Measurements from ENCODE around the gene SUSD2. TPM values are rescaled to one million over a fixed set of nuclear protein-coding genes. Genes with fewer than 3 reads are reported as not detected.
A peak's percentile ranks its signal among the peaks of the same experiment; 100 is the strongest.

SUSD2 gene
- total and polyA plus RNA-seq, 2 donors (not counting 1 experiment from before 2014, with no cell fraction given): 10.6 to 11.9 TPM

DNA sequence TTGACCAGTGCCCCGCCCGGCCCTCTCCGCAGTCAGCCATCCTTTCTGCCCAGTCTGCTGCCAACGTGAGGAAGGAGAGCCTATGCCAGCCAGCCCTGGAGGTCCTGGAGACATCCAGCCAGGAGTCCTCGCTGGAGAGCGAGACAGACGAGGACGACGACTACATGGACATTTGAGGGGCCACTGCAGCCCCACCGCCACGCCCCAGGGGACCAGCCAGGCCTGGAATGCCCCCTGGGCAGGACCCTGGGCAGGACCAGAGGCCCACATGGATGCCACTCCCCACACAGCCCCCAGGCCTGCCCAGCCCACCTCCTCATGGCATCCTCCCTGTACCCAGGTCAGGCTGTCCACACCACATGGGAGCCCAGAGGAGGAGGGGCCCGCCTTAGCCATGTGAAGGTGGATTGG is 3.3 kb upstream of the SUSD2 start:
- H2AFZ ChIP-seq (ENCODE audit: low read length): no peak overlapping the region
- no peak overlapping the region for H3K4me3 ChIP-seq (replicated peaks in 1 of 4; ENCODE audit: control extremely low read depth in 1 of 4, insufficient read depth in 1 of 4, low read depth in 3 of 4, low read length in 4 of 4)
- peaks cover 2% of the 10 kb centered on the region for H3K4me1 ChIP-seq (ENCODE audit: control insufficient read depth, extremely low read depth, insufficient read depth, low read length)
- H3K79me2 ChIP-seq (ENCODE audit: control insufficient read depth, insufficient read depth, low read length): no peaks in the 10 kb centered on the region
- no peak overlapping the region for H3K9ac ChIP-seq (ENCODE audit: insufficient read depth, low read length)
- no peak overlapping the region for H3K4me2 ChIP-seq (ENCODE audit: extremely low read depth, insufficient read depth, low read length)
- peaks cover 15% of the 10 kb centered on the region for H3K36me3 ChIP-seq (ENCODE audit: control insufficient read depth, insufficient read depth, low read length)
- H3K27ac ChIP-seq (ENCODE audit: insufficient read depth, low read length): no peak overlapping the region
- H3K9me3 ChIP-seq (ENCODE audit: control insufficient read depth, insufficient read depth, low read depth, low read length): no peaks in the 10 kb centered on the region
- TF ChIP-seq, protein P1, sequence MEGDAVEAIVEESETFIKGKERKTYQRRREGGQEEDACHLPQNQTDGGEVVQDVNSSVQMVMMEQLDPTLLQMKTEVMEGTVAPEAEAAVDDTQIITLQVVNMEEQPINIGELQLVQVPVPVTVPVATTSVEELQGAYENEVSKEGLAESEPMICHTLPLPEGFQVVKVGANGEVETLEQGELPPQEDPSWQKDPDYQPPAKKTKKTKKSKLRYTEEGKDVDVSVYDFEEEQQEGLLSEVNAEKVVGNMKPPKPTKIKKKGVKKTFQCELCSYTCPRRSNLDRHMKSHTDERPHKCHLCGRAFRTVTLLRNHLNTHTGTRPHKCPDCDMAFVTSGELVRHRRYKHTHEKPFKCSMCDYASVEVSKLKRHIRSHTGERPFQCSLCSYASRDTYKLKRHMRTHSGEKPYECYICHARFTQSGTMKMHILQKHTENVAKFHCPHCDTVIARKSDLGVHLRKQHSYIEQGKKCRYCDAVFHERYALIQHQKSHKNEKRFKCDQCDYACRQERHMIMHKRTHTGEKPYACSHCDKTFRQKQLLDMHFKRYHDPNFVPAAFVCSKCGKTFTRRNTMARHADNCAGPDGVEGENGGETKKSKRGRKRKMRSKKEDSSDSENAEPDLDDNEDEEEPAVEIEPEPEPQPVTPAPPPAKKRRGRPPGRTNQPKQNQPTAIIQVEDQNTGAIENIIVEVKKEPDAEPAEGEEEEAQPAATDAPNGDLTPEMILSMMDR (conservative IDR thresholded peaks at IDR 0.05 in 1 of 2, IDR thresholded peaks at IDR 0.05 in 1 of 2; ENCODE audit: low read depth in 1 of 2, low read length in 2 of 2): no peak
- TF ChIP-seq EZH2 (IDR thresholded peaks at IDR 0.05; ENCODE audit: low read length, missing control alignments): no peak
- H4K20me1 ChIP-seq (ENCODE audit: control insufficient read depth, extremely low read depth, insufficient read depth, low read length): no peaks in the 10 kb centered on the region
- H3K27me3 ChIP-seq (ENCODE audit: control insufficient read depth, insufficient read depth, low read length): no peaks in the 10 kb centered on the region
- no peak for DNase-seq (ENCODE audit: low read depth in 2 of 2)

DNA sequence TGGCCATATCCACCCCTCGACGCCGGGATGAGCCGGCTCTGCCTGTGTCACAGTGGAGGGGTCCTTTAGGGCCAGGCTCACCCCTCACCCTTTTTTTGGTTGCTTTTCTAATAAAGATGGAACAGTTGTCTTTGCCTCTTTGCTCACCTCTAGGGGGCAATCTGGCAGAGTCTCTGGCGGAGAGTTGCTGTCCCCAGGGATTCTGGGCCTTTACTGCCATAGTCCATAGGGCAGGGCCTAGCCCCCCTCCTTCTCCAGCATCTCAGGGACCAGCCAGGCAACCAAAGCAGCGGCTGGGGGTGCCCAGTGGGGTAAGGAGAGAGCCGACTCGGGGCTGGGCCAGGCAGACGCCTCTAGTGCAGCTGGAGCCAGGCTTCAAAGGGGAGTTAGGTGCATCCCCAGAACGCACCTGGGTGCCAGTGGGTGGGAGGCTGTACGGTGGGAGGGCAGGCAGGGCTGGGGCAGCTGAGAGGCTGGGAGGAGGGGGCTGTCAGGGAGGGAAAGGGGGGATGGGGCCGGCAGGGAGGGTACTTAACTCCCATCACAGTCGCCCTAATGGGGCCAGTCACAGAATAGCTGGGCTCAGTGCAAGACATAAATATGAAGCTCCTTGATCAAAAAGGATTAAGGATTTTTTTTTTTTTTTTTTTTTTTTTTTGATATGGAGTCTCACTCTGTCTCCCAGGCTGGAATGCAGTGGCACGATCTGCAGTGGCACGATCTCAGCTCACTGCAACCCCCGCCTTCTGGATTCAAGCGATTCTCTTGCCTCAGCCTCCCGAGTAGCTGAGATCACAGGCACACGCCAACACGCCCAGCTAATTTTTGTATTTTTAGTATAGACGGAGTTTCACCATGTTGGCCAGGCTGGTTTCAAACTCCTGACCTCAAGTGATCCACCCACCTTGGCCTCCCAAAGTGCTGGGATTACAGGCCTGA is 2.5 kb upstream of the SUSD2 start:
- no peak for DNase-seq (ENCODE audit: low read depth in 2 of 2)

More for the DNA sequence above, 2.5 kb upstream of the SUSD2 start:
- H3K27me3 ChIP-seq (ENCODE audit: control insufficient read depth, insufficient read depth, low read length): no peaks in the 10 kb centered on the region
- H3K4me3 ChIP-seq (replicated peaks in 1 of 4; ENCODE audit: control extremely low read depth in 1 of 4, insufficient read depth in 1 of 4, low read depth in 3 of 4, low read length in 4 of 4): no peak overlapping the region
- H3K9me3 ChIP-seq (ENCODE audit: control insufficient read depth, insufficient read depth, low read depth, low read length): no peaks in the 10 kb centered on the region
- H3K79me2 ChIP-seq (ENCODE audit: control insufficient read depth, insufficient read depth, low read length): no peaks in the 10 kb centered on the region
- H3K4me1 ChIP-seq (ENCODE audit: control insufficient read depth, extremely low read depth, insufficient read depth, low read length): peaks cover 2% of the 10 kb centered on the region
- TF ChIP-seq, protein P1 (conservative IDR thresholded peaks at IDR 0.05 in 1 of 2, IDR thresholded peaks at IDR 0.05 in 1 of 2; ENCODE audit: low read depth in 1 of 2, low read length in 2 of 2): peak; percentile 22 to 40
- no peak for TF ChIP-seq EZH2 (IDR thresholded peaks at IDR 0.05; ENCODE audit: low read length, missing control alignments)
- no peak overlapping the region for H3K27ac ChIP-seq (ENCODE audit: insufficient read depth, low read length)
- no peak overlapping the region for H3K4me2 ChIP-seq (ENCODE audit: extremely low read depth, insufficient read depth, low read length)
- no peaks in the 10 kb centered on the region for H4K20me1 ChIP-seq (ENCODE audit: control insufficient read depth, extremely low read depth, insufficient read depth, low read length)
- H3K36me3 ChIP-seq (ENCODE audit: control insufficient read depth, insufficient read depth, low read length): peaks cover 13% of the 10 kb centered on the region
- H3K9ac ChIP-seq (ENCODE audit: insufficient read depth, low read length): no peak overlapping the region
- H2AFZ ChIP-seq (ENCODE audit: low read length): no peak overlapping the region
